ENCODE measurements around the gene PSTPIP2. TPM values are rescaled to one million over a fixed set of nuclear protein-coding genes. Genes with fewer than 3 reads are reported as not detected.
"Not testable (repeated sequence)": the region's sequence is repeated elsewhere in the genome, so short reads cannot be mapped to it uniquely, and the experiment has no call there.

PSTPIP2 gene
- total RNA-seq, 4 donors from 2014 or later: 9.3 to 12.4 (median 11.1) TPM

DNA sequence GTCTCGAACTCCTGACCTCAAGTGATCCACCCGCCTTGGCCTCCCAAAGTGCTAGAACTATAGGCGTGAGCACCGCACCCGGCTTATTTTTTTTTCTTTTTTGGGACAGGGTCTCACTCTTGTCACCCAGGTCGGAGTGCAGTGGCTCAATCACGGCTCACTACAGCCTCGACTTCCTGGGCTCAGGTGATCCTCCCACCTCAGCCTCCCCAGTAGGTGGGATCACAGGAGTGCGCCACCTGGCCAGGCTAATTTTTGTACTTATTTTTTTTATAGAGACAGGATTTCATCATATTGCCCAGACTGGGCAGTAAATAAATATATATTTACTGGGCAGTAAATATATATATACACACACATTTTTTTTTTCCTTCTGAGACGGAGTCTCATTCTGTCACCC, 23.5 kb upstream of the PSTPIP2 start:
- TF ChIP-seq, protein P1, sequence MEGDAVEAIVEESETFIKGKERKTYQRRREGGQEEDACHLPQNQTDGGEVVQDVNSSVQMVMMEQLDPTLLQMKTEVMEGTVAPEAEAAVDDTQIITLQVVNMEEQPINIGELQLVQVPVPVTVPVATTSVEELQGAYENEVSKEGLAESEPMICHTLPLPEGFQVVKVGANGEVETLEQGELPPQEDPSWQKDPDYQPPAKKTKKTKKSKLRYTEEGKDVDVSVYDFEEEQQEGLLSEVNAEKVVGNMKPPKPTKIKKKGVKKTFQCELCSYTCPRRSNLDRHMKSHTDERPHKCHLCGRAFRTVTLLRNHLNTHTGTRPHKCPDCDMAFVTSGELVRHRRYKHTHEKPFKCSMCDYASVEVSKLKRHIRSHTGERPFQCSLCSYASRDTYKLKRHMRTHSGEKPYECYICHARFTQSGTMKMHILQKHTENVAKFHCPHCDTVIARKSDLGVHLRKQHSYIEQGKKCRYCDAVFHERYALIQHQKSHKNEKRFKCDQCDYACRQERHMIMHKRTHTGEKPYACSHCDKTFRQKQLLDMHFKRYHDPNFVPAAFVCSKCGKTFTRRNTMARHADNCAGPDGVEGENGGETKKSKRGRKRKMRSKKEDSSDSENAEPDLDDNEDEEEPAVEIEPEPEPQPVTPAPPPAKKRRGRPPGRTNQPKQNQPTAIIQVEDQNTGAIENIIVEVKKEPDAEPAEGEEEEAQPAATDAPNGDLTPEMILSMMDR (IDR thresholded peaks at IDR 0.05): no peak
- TF ChIP-seq POLR2A (IDR thresholded peaks at IDR 0.05): no peak
- WGBS, 2 donors: 95 to 97% methylated on average over 10 of the region's 10 CpGs
- intact Hi-C loops (cut with DNase I; ENCODE audit: low total_unique reads): no loop called here
- DNase-seq (ENCODE audit: low spot score in 2 of 2): peak in 1 of 2 donors; percentile 68
- no peak overlapping the region for H3K4me3 ChIP-seq (ENCODE audit: low read depth, poor library complexity, severe bottlenecking)

DNA sequence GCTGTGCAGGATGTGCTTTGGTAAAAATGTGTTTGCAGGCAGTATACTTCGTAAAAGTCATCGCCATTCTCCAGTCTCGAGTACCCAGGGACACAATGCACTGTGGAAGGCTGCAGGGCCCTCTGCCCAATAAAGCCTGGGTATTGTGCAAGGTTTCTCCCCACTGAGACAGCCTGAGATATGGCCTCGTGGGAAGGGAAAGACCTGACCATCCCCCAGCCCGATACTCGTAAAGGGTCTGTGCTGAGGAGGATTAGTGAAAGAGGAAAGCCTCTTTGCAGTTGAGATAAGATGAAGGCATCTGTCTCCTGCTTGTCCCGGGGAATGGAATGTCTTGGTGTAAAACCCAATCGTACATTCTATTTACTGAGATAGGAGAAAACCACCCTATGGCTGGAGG, 16.4 kb upstream of the PSTPIP2 start:
- H3K4me3 ChIP-seq (ENCODE audit: low read depth, poor library complexity, severe bottlenecking); intact Hi-C loops (cut with DNase I; ENCODE audit: low total_unique reads): not testable (repeated sequence)
- WGBS, 2 donors: 86 to 87% methylated on average over 8 of the region's 8 CpGs
- DNase-seq (ENCODE audit: low spot score in 2 of 2): peak in 1 of 2 donors; percentile 59

DNA sequence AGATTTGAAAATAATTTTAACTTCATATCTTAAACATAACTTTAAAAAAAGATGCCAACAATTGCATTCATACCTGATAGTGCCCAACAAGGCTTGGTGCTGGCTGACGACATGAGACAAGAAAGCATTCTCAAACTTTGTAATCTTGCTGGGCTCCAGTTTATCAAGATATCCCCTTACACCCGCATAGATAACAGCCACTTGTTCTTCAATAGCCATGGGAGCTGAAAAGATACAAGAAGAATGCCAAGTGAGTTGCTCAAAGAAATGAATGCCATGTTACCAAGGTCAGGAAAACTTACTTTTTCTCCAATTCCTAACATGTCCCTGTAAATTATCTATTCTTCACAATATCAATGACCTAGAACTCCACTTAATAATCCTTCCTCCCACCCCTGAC, 12.4 kb upstream of the PSTPIP2 start:
- 87 to 88% methylated on average over 2 of the region's 2 CpGs for WGBS, 2 donors
- intact Hi-C loops (cut with DNase I; ENCODE audit: low total_unique reads): no loop called here
- H3K4me3 ChIP-seq (ENCODE audit: low read depth, poor library complexity, severe bottlenecking): no peak overlapping the region
- no peak for TF ChIP-seq POLR2A (IDR thresholded peaks at IDR 0.05)
- TF ChIP-seq, protein P1 (IDR thresholded peaks at IDR 0.05): no peak
- no peak for DNase-seq (ENCODE audit: low spot score in 2 of 2)

DNA sequence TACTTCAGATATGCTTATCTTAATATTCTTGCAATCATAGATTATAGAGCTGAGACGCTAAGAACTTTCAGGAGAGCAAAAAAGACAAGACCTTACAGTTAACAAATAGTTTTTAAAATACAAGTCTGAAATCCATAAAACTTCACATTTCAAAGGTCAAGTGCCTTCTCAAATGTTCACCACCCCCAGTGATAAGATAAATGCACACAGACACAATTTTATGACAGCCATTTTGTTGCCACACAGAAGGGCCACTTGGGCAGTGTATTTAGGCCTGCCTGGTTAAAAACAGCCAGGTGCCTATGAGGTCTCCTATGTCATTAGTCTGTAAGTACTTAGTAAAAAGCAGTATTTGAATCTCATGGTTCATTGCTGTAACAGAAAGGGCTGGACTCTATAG, 8.1 kb upstream of the PSTPIP2 start:
- intact Hi-C loops (cut with DNase I; ENCODE audit: low total_unique reads): no loop called here
- H3K4me3 ChIP-seq (ENCODE audit: low read depth, poor library complexity, severe bottlenecking): no peak overlapping the region
- WGBS, 2 donors: 93 to 96% methylated on average over 1 of the region's 1 CpG
- TF ChIP-seq POLR2A (IDR thresholded peaks at IDR 0.05): no peak
- TF ChIP-seq, protein P1 (IDR thresholded peaks at IDR 0.05): no peak
- no peak for DNase-seq (ENCODE audit: low spot score in 2 of 2)

DNA sequence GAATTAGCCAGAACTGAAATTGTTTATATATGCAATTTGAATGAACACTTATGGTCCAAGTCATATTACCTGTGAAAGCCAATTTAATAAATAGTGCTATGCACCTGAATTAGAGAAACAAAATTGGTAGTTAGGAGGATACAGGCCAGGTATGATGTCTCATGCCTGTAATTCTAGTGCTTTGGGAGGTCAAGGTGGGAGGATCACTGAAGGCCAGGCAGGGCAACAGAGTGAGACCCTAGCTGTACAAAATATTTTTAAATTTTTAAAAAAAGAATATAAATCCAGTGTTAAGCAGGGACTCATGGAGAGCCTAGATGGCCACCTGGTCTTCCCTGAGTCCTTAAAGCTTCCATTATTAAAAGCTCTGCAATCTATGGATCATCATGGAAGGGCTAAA, 7.3 kb upstream of the PSTPIP2 start:
- TF ChIP-seq, protein P1 (IDR thresholded peaks at IDR 0.05): no peak
- TF ChIP-seq POLR2A (IDR thresholded peaks at IDR 0.05): no peak
- DNase-seq (ENCODE audit: low spot score in 2 of 2): no peak
- intact Hi-C loops (cut with DNase I; ENCODE audit: low total_unique reads): no loop called here
- H3K4me3 ChIP-seq (ENCODE audit: low read depth, poor library complexity, severe bottlenecking): no peak overlapping the region

DNA sequence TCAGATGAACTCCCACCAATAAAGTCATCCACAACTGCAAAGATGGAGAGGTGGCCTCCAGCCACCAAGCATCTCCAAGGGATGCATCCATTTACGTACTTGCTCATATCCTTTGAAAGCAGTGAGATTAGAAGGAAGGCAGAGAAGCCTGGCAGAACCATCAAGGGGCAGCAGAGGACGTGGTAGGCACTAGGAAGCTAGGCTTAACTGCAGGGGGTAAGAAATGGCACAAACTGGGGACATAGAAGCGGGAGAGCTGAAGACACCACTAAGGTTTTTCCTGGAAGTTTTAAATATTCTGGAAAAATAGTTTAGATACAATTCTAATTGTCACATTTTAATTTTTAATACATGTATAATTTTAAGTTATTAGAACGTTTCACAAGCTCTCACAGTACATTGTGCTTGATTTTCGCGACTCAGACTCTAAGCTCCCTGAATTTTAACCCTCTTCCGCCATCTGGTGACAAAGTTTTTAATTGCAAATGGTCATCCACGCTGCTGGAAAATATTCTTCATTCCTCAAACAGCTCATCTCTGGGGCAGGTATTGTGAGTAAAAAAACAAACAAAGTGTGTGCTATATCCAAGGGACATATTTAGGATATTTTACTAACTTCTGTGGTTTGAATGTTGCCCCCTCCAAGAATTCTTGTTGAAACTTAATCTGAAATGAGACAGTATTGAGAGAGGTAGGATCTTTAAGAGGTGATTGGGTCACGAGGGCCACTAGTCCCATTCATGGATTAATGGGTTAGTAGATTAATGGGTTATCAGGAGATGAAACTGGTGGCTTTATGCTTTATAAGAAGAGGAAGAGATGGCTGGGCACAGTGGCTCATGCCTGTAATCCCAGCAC, 1.6 kb upstream of the PSTPIP2 start:
- WGBS, 2 donors: 25 to 27% methylated on average over 9 of the region's 9 CpGs
- intact Hi-C loops (cut with DNase I; ENCODE audit: low total_unique reads): loop anchor here (5.0 kb wide), 1 partner anchor 106 kb away; the partner anchor contains the start of gene EPG5

More for the DNA sequence above, 1.6 kb upstream of the PSTPIP2 start:
- TF ChIP-seq, protein P1 (IDR thresholded peaks at IDR 0.05): no peak
- H3K4me3 ChIP-seq (ENCODE audit: low read depth, poor library complexity, severe bottlenecking): no peak overlapping the region
- peak; percentile 64 to 72 for DNase-seq (ENCODE audit: low spot score in 2 of 2)
